HEK293T (cell line): ENCODE measurements around the gene PLCB1.

Experiments
- CTCF ChIA-PET: fragments of 350-600 bp; formaldehyde crosslinking; extraction: SDS; loops from one replicate; lab custom pipeline; 2021; ENCODE audit warnings: antibody characterized with exemption, inconsistent platforms; lab: Yijun Ruan, JAX
- POLR2A ChIA-PET: fragments of 350-600 bp; formaldehyde crosslinking; extraction: SDS; loops from one replicate; lab custom pipeline; 2020; ENCODE audit warnings: antibody characterized with exemption, inconsistent platforms; lab: Yijun Ruan, JAX
- DNase-seq: peaks from one replicate; pipeline ENCODE4 v3.0.0; 2012; ENCODE audit warnings: mixed read lengths; ENCODE audit errors: extremely low spot score
- ARNT ChIP-seq: fragments of 450-650 bp; IDR thresholded peaks from 2 replicates; pipeline ENCODE4 v1.6.1; 2017; ENCODE audit warnings: mild to moderate bottlenecking
- BHLHE40 ChIP-seq: fragments of 450-650 bp; IDR thresholded peaks from 2 replicates; pipeline ENCODE4 v1.6.1; 2016; ENCODE audit warnings: mild to moderate bottlenecking, moderate library complexity, borderline replicate concordance
- CTBP1 ChIP-seq: fragments of 450-650 bp; IDR thresholded peaks from 2 replicates; pipeline ENCODE4 v1.6.1; 2016; ENCODE audit warnings: borderline replicate concordance
- ELF4 ChIP-seq: fragments of 450-650 bp; IDR thresholded peaks from 2 replicates; pipeline ENCODE4 v1.6.1; 2017; ENCODE audit warnings: antibody characterized with exemption
- FOXA1 ChIP-seq: fragments of 450-650 bp; IDR thresholded peaks from 2 replicates; pipeline ENCODE4 v1.6.1; 2016; ENCODE audit warnings: mild to moderate bottlenecking
- FOXK2 ChIP-seq: fragments of 450-650 bp; IDR thresholded peaks from 2 replicates; pipeline ENCODE4 v1.6.1; 2016; ENCODE audit warnings: mild to moderate bottlenecking
- FOXM1 ChIP-seq: fragments of 450-650 bp; IDR thresholded peaks from 2 replicates; pipeline ENCODE4 v1.6.1; 2017; ENCODE audit warnings: mild to moderate bottlenecking, borderline replicate concordance
- HDGF ChIP-seq: fragments of 450-650 bp; IDR thresholded peaks from 2 replicates; pipeline ENCODE4 v1.6.1; 2017; ENCODE audit warnings: antibody characterized with exemption, borderline replicate concordance
- L3MBTL2 ChIP-seq: fragments of 450-650 bp; conservative IDR thresholded peaks from 2 replicates; pipeline ENCODE4 v1.6.1; 2016; ENCODE audit warnings: mild to moderate bottlenecking
- LEF1 ChIP-seq: fragments of 450-650 bp; IDR thresholded peaks from 2 replicates; pipeline ENCODE4 v1.6.1; 2017; ENCODE audit warnings: mild to moderate bottlenecking, borderline replicate concordance
- NFRKB ChIP-seq: fragments of 450-650 bp; IDR thresholded peaks from 2 replicates; pipeline ENCODE4 v1.6.1; 2016; ENCODE audit warnings: mild to moderate bottlenecking, moderate library complexity
- SP1 ChIP-seq: fragments of 450-650 bp; IDR thresholded peaks from 2 replicates; pipeline ENCODE4 v1.6.1; 2017
- SUZ12 ChIP-seq: fragments of 450-650 bp; IDR thresholded peaks from 2 replicates; pipeline ENCODE4 v1.6.1; 2016; ENCODE audit warnings: mild to moderate bottlenecking
- TARDBP ChIP-seq: fragments of 450-650 bp; IDR thresholded peaks from 2 replicates; pipeline ENCODE4 v1.6.1; 2016
- ZNF384 ChIP-seq: fragments of 450-650 bp; IDR thresholded peaks from 2 replicates; pipeline ENCODE4 v1.6.1; 2016
- TF ChIP-seq, protein P1 (sequence below): fragments of 450-650 bp; IDR thresholded peaks from 2 replicates; pipeline ENCODE4 v1.6.1; 2016

Gene PLCB1

DNA sequence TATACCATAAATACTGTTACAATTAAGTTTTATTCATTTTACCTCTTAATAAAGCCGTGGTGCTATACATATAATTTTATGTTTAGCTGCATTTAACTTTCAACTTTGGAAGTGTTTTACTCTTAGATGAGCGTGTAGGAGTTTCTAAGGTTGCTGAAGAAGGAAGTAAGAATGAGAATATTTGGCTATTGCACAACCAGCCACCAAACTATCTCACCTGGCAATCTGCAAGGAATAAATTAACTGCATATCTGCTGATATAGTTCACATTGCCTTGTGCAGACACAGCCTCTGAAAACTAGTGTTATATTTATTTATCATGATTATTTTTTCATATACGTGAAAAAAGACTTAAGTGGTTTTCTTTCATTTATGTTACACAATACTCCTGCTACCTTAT lies 230.4 kb downstream of the PLCB1 start:
- no peak for DNase-seq
- CTCF ChIA-PET: no interaction called here
- TF ChIP-seq HDGF: no peak
- no peak for TF ChIP-seq LEF1
- TF ChIP-seq, protein P1, sequence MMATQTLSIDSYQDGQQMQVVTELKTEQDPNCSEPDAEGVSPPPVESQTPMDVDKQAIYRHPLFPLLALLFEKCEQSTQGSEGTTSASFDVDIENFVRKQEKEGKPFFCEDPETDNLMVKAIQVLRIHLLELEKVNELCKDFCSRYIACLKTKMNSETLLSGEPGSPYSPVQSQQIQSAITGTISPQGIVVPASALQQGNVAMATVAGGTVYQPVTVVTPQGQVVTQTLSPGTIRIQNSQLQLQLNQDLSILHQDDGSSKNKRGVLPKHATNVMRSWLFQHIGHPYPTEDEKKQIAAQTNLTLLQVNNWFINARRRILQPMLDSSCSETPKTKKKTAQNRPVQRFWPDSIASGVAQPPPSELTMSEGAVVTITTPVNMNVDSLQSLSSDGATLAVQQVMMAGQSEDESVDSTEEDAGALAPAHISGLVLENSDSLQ: no peak
- TF ChIP-seq SP1: no peak
- no peak for TF ChIP-seq FOXM1
- TF ChIP-seq ELF4: no peak
- no peak for TF ChIP-seq CTBP1
- TF ChIP-seq NFRKB: no peak
- POLR2A ChIA-PET: no interaction called here

DNA sequence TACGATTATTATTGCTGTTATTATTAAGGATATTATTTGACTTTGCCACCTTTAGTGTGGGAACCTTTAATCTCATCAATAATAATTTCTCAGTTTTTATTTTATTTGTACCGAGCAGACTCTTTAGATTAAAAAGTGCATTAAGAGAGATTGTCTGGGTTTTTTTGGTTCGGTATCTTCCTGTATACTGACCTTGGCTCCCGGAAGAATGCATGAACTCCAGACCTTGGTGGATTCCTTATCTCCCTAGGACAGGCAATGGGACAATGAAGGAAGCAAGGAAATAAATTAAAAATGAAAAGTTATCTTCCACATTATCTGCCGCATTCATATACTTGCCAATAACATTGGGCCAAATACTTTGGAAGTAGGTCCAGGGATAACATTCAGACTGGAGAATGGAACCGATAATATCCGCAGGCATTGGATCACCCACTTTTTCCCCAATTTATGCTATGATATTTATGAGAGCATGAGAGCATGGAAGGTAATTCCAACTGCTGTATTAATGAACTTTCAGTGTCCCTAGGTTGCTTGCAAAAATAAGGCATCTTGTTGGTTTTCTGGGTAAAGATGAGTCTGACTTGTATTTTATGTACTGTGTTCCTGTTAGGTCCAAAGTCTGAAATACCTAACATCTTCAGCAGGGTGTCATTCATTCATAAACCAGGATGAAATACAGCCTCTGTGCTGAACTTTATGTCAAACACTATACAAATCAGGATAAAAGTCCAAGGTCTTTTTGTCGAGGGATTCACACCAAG lies 232.1 kb downstream of the PLCB1 start:
- POLR2A ChIA-PET: no interaction called here
- CTCF ChIA-PET: no interaction called here

DNA sequence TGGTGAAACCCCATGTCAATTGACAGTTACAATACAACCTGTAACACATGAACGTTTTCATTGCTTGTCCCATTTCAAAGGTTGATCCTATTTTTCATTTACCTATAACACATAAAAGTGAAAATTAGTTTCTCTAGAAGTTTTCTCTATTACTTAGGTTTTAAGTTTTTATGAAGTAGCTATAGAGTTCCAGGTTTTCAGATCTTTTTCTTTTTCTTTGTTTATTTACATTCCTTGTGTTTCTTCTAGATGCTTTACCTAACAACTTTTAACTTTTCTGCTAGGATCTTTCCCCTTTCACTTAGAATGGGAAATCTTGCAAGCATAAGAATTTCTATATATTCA lies 232.6 kb downstream of the PLCB1 start:
- DNase-seq: no peak
- CTCF ChIA-PET: no interaction called here
- POLR2A ChIA-PET: no interaction called here
- TF ChIP-seq, protein P1: no peak
- TF ChIP-seq L3MBTL2 (no peak), FOXM1 (no peak), CTBP1 (no peak), ARNT (no peak), SP1 (no peak), FOXK2 (no peak), FOXA1 (no peak), LEF1 (no peak)

More for the DNA sequence above, 232.1 kb downstream of the PLCB1 start:
- DNase-seq: no peak
- no peak for TF ChIP-seq L3MBTL2
- TF ChIP-seq CTBP1: no peak
- no peak for TF ChIP-seq ARNT
- TF ChIP-seq, protein P1: no peak
- no peak for TF ChIP-seq ELF4
- no peak for TF ChIP-seq BHLHE40
- no peak for TF ChIP-seq LEF1
- TF ChIP-seq NFRKB: no peak
- TF ChIP-seq SUZ12: no peak
- no peak for TF ChIP-seq FOXA1
- no peak for TF ChIP-seq HDGF
- no peak for TF ChIP-seq ZNF384
- TF ChIP-seq SP1: no peak
- TF ChIP-seq FOXK2: no peak
- no peak for TF ChIP-seq FOXM1
- TF ChIP-seq TARDBP: no peak

DNA sequence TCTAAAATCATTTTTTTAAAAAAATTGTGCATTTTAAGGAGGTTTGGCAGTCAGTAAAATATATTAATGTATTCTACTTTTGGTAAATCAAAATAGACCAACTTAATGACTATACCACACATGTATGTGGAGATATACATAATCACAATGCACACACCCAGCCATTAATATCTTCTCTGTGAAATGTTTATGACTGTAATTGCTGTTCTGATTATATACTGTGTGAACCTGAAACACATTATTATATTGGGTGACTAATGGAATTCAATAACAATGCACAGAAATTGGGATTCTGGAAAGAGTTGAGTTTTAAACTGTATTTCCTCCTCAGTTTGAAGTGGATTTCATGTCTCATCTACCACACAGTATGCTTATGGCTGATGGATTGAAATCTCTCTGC lies 233.6 kb downstream of the PLCB1 start:
- DNase-seq: no peak
- ChIA-PET POLR2A (no interaction called here), CTCF (no interaction called here)
- TF ChIP-seq NFRKB (no peak), L3MBTL2 (no peak), CTBP1 (no peak), ELF4 (no peak), ZNF384 (no peak), BHLHE40 (no peak), FOXK2 (no peak), ARNT (no peak)

DNA sequence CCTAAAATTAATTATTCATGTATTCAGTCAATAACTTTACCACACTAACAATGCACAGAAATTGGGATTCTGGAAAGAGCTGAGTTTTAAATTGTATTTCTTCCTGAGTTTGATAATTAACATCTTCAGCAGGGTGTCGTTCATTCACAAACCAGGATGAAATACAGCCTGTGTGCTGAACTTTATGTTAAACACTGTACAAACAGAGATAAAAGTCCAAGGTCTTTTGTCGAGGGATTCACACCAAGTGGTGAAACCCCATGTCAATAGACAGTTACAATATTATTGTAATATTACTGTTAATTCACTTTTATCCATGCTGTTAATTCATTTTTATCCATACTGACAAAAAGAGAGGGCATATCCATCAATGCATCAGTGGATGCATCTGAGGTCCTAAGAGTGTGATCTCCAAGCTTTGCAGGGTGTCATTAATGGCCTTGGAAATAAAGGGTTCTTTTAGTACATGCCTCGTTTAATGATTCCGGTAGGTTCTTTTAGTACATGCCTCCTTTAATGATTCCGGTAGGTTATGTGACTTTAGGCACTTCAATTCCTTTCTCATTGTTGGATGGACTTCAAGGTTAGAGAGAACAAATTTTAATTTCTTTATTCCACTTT lies 234.3 kb downstream of the PLCB1 start:
- no peak for TF ChIP-seq TARDBP
- TF ChIP-seq ELF4: no peak
- TF ChIP-seq HDGF: no peak
- no peak for TF ChIP-seq BHLHE40
- no peak for TF ChIP-seq NFRKB
- no peak for TF ChIP-seq CTBP1
- no peak for TF ChIP-seq SUZ12
- POLR2A ChIA-PET: no interaction called here
- CTCF ChIA-PET: no interaction called here
- DNase-seq: no peak

DNA sequence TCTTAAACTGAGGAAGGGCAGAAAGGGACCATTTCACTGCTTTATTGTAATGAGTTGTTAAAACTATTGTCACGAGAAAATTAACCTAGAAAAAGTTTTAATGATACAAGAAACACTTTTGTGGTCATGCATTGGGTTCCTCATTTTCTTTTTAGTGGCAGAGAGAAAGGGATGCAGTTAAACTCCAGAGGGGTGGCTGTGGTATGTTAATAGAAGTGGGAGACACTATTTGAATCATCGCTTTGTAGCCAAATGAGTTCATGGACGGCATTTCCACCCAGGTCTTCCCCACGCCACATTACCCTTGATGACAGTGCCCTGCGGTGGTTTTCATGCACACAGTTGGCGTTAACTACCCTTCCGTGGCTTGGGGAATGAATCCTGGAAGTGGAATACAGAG lies 235.6 kb downstream of the PLCB1 start:
- POLR2A ChIA-PET: no interaction called here
- TF ChIP-seq HDGF (no peak), TARDBP (no peak), NFRKB (no peak), FOXM1 (no peak)
- TF ChIP-seq, protein P1: no peak
- CTCF ChIA-PET: no interaction called here
- DNase-seq: no peak
